ENCODE results near the gene LAMA4.

DNA sequence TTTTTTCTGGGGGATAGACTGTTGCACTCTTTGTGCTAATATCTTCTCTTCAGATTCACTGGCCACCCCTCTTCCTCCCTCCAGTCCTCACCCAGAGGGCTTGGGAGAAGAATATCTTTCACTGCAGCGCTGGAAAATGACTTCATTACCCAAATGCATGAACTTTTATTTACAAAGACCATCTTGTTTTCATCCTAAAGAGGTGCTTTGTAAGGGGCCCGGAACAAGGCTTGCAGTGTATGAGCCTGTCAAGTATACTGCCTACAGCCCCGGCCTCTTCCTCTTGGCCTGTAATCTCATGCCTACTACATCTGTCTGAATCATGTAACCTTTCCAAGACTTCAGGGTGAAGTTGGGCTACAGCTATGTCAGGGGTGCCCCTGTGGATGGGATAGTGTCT lies 554 bp upstream of the LAMA4 start:
- TF ChIP-seq POLR2AphosphoS5 (IDR thresholded peaks at IDR 0.05; ENCODE audit: insufficient read depth in 1 of 2, low read depth in 1 of 2) = no peak
- TF ChIP-seq, protein P1, sequence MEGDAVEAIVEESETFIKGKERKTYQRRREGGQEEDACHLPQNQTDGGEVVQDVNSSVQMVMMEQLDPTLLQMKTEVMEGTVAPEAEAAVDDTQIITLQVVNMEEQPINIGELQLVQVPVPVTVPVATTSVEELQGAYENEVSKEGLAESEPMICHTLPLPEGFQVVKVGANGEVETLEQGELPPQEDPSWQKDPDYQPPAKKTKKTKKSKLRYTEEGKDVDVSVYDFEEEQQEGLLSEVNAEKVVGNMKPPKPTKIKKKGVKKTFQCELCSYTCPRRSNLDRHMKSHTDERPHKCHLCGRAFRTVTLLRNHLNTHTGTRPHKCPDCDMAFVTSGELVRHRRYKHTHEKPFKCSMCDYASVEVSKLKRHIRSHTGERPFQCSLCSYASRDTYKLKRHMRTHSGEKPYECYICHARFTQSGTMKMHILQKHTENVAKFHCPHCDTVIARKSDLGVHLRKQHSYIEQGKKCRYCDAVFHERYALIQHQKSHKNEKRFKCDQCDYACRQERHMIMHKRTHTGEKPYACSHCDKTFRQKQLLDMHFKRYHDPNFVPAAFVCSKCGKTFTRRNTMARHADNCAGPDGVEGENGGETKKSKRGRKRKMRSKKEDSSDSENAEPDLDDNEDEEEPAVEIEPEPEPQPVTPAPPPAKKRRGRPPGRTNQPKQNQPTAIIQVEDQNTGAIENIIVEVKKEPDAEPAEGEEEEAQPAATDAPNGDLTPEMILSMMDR (IDR thresholded peaks at IDR 0.05) = no peak
- no peak for TF ChIP-seq POLR2A (IDR thresholded peaks at IDR 0.05)

Data from vagina (tissue), 2 donors.